HepG2 (cell line): ENCODE measurements around the gene SLC28A3. TPM values are rescaled to one million over a fixed set of nuclear protein-coding genes. Genes with fewer than 3 reads are reported as not detected.

Experiments
- ATAC-seq: fragments of 200-7000 bp; cut with Tn5 transposase; 3 replicates; pipeline ENCODE4 v1.9.1; 2020; ENCODE audit warnings: mild to moderate bottlenecking, moderate library complexity
- BruUV-seq: library from RNA; stranded (reverse); fragments of 400-500 nt; replicated peaks from 2 replicates; lab custom pipeline; 2021; lab: Mats Ljungman, UMichigan
- CTCF ChIA-PET: fragments of 300-600 bp; formaldehyde crosslinking; extraction: SDS; loops from one replicate; lab custom pipeline; 2021; ENCODE audit warnings: low total read pairs, inconsistent platforms, low intra/inter-chr PET ratio; lab: Yijun Ruan, JAX
- POLR2A ChIA-PET: fragments of 350-600 bp; sonication (Branson Sonifier 250); formaldehyde crosslinking; loops from one replicate; lab custom pipeline; 2020; ENCODE audit warnings: antibody characterized with exemption, inconsistent platforms; lab: Yijun Ruan, JAX
- DNase-seq: peaks from one replicate; pipeline ENCODE4 v3.0.0-alpha.2; 2015; ENCODE audit warnings: low spot score
- FAIRE-seq: peaks from 3 replicates; lab custom pipeline; 2011; peaks lifted over from hg19 to GRCh38; lab: Jason Lieb, UNC
- H2AFZ ChIP-seq: one replicate; pipeline ENCODE4 v1.6.1; 2011; ENCODE audit warnings: low read length, inconsistent platforms
- H3K27ac ChIP-seq: fragments of 300-600 bp; 3 replicates; pipeline ENCODE4 v1.8.0; 2011; ENCODE audit warnings: mixed run types, mild to moderate bottlenecking, mixed read lengths, low read length, inconsistent platforms; ENCODE audit not compliant: insufficient read depth; ENCODE audit errors: extremely low read length
- H3K27me3 ChIP-seq, 2 experiments: fragments of 200-600 bp in 1 of 2; 2 replicates in 1 of 2; 3 replicates in 1 of 2; pipeline versions ENCODE4 v1.6.0 to v1.8.0; 2011; ENCODE audit warnings: low read length in 2 of 2, mild to moderate bottlenecking in 2 of 2, moderate library complexity in 2 of 2, inconsistent platforms in 1 of 2; ENCODE audit not compliant: insufficient read depth in 2 of 2, control insufficient read depth in 1 of 2
- H3K36me3 ChIP-seq, 2 experiments: fragments of 200-600 bp in 1 of 2; replicated peaks in 1 of 2; 2 replicates in 1 of 2; 3 replicates in 1 of 2; pipeline versions ENCODE4 v1.5.1 to v1.8.0; 2011; ENCODE audit warnings: low read length in 2 of 2, inconsistent platforms in 1 of 2; ENCODE audit not compliant: insufficient read depth in 2 of 2, control insufficient read depth in 1 of 2
- H3K4me1 ChIP-seq: 2 replicates; pipeline ENCODE4 v1.5.1; 2012; ENCODE audit warnings: low read length, inconsistent platforms; ENCODE audit not compliant: insufficient read depth
- H3K4me2 ChIP-seq: 2 replicates; pipeline ENCODE4 v1.6.0; 2011; ENCODE audit warnings: low read depth, low read length, inconsistent platforms
- H3K4me3 ChIP-seq, 3 experiments: fragments of 200-600 bp in 1 of 3; sonication (generic), shearing (Covaris generic) in 1 of 3; replicated peaks in 1 of 3; 2 replicates each; pipeline ENCODE4 v1.5.1; 2011 to 2016; ENCODE audit warnings: low read length in 3 of 3, inconsistent platforms in 2 of 3, low read depth in 2 of 3, mild to moderate bottlenecking in 2 of 3, control low read depth in 1 of 3, mixed read lengths in 1 of 3; ENCODE audit not compliant: insufficient read depth in 1 of 3
- H3K79me2 ChIP-seq: one replicate; pipeline ENCODE4 v1.6.1; 2011; ENCODE audit warnings: low read length, inconsistent platforms; ENCODE audit not compliant: insufficient read depth
- H3K9ac ChIP-seq: 2 replicates; pipeline ENCODE4 v1.6.0; 2011; ENCODE audit warnings: mild to moderate bottlenecking, low read depth, low read length, inconsistent platforms; ENCODE audit not compliant: insufficient read depth
- H3K9me3 ChIP-seq: 2 replicates; pipeline ENCODE4 v1.5.1; 2012; ENCODE audit warnings: mild to moderate bottlenecking, low read length
- H4K20me1 ChIP-seq: 2 replicates; pipeline ENCODE4 v1.6.0; 2011; ENCODE audit warnings: inconsistent platforms, mild to moderate bottlenecking, low read length, moderate library complexity; ENCODE audit not compliant: insufficient read depth
- KLF16 ChIP-seq, 2 experiments: sonication (generic) in 1 of 2; formaldehyde crosslinking in 1 of 2; IDR thresholded peaks; 2 replicates each; pipeline versions ENCODE4 v1.6.1 to v1.8.0; 2016 to 2023; ENCODE audit warnings: missing genetic modification reagents in 2 of 2, missing compliant biosample characterization in 1 of 2
- MATR3 ChIP-seq: sonication (generic); formaldehyde crosslinking; IDR thresholded peaks from 2 replicates; pipeline ENCODE4 v1.4.0; 2020; ENCODE audit warnings: missing genetic modification reagents
- POGZ ChIP-seq: sonication (generic); formaldehyde crosslinking; IDR thresholded peaks from 2 replicates; pipeline ENCODE4 v1.4.0; 2020; ENCODE audit warnings: mild to moderate bottlenecking, missing genetic modification reagents
- REXO4 ChIP-seq: sonication (generic); formaldehyde crosslinking; IDR thresholded peaks from 2 replicates; pipeline ENCODE4 v1.8.0; 2022; ENCODE audit warnings: missing genetic modification reagents, mild to moderate bottlenecking, borderline replicate concordance
- RFX5 ChIP-seq: IDR thresholded peaks from 2 replicates; pipeline ENCODE4 v1.6.1; 2011; ENCODE audit warnings: low read depth, low read length, improper control_type of control experiment
- SALL2 ChIP-seq: sonication (generic); formaldehyde crosslinking; IDR thresholded peaks from 2 replicates; pipeline ENCODE4 v1.8.1; 2023; ENCODE audit warnings: mild to moderate bottlenecking, missing genetic modification reagents, inconsistent platforms
- TCF7 ChIP-seq: sonication (generic); IDR thresholded peaks from 2 replicates; pipeline ENCODE4 v1.6.1; 2016; ENCODE audit warnings: antibody characterized with exemption, low read depth
- ZFY ChIP-seq: sonication (generic); formaldehyde crosslinking; IDR thresholded peaks from 2 replicates; pipeline ENCODE4 v1.4.0; 2020; ENCODE audit warnings: missing genetic modification reagents
- ZNF10 ChIP-seq: sonication (generic); formaldehyde crosslinking; IDR thresholded peaks from 2 replicates; pipeline ENCODE4 v1.4.0; 2020; ENCODE audit warnings: mild to moderate bottlenecking, low read depth, missing genetic modification reagents, borderline replicate concordance
- ZNF329 ChIP-seq: sonication (generic); formaldehyde crosslinking; IDR thresholded peaks from 2 replicates; pipeline ENCODE4 v1.9.0; 2021; ENCODE audit warnings: low read depth, mild to moderate bottlenecking, missing genetic modification reagents
- ZNF570 ChIP-seq: sonication (generic); formaldehyde crosslinking; IDR thresholded peaks from 2 replicates; pipeline ENCODE4 v1.4.0; 2020; ENCODE audit warnings: mild to moderate bottlenecking, missing genetic modification reagents, borderline replicate concordance
- ZNF724P ChIP-seq: sonication (generic); formaldehyde crosslinking; IDR thresholded peaks from 2 replicates; pipeline ENCODE4 v1.8.0; 2022; ENCODE audit warnings: missing genetic modification reagents, borderline replicate concordance
- WGBS: methylation state at CpG from one replicate; pipeline ENCODE4 v1.1.6; 2017; ENCODE audit warnings: low lambda C conversion rate; 5-methylcytosine and 5-hydroxymethylcytosine counted together
- in situ Hi-C: cut with HindIII; loops from 2 replicates; pipeline ENCODE4 v1.10.0; 2017; ENCODE audit warnings: low pct_unique_long_range_greater_than_20kb; ENCODE audit not compliant: extremely low pct_ligation_motif_present
- intact Hi-C: fragments of 100-400 bp; cut with micrococcal nuclease; formaldehyde crosslinking; loops from one replicate; pipeline ENCODE4 v1.10.0; 2022; ENCODE audit not compliant: unreplicated experiment
- polyA plus RNA-seq, 8 experiments: library from polyadenylated mRNA; depleted of rRNA in 3 of 8; stranded (reverse) in 7 of 8; unstranded in 1 of 8; fragments of >200 nt; fragmentation: Illumina TruSeq in 4 of 8; extraction: Trizol in 4 of 8; gene quantifications; 2 replicates each; pipeline versions ENCODE4 v1.2.1 to v1.2.3, GENCODE V29; 2011 to 2016; ENCODE audit warnings: low read depth in 4 of 8, missing spikeins in 1 of 8, mixed read lengths in 1 of 8; ENCODE audit not compliant: insufficient read depth in 1 of 8
- total RNA-seq, 5 experiments: library from RNA; depleted of rRNA; stranded (reverse); fragments of >200 nt; fragmentation: Illumina TruSeq; extraction: Trizol; gene quantifications; 2 replicates each; pipeline ENCODE4 v1.2.3, GENCODE V29; 2016; ENCODE audit warnings: low read depth in 1 of 5
- TF ChIP-seq, protein P1 (sequence below): sonication (generic); formaldehyde crosslinking; IDR thresholded peaks from 2 replicates; pipeline ENCODE4 v1.5.0; 2020; ENCODE audit warnings: mild to moderate bottlenecking, low read depth, missing genetic modification reagents, borderline replicate concordance

SLC28A3 gene
- total and polyA plus RNA-seq, 2 of the 13 experiments (the other 11 are each of a cell fraction or from before 2014, with no cell fraction given), result not detected

- Histone ChIP-seq H3K4me1 (no peaks in the 10 kb centered on the region), H3K4me3 (no peak overlapping the region), H3K79me2 (no peaks in the 10 kb centered on the region), H2AFZ (no peak overlapping the region), H3K4me2 (no peak overlapping the region), H3K9me3 (no peaks in the 10 kb centered on the region), H3K36me3 (no peaks in the 10 kb centered on the region), H3K9ac (no peak overlapping the region), H3K27ac (no peak overlapping the region), H3K27me3 (peaks cover 1 to 8% of the 10 kb centered on the region in 2 experiments; a peak in 2 of 5 replicates), H4K20me1 (no peaks in the 10 kb centered on the region)
- ChIA-PET POLR2A (no interaction called here), CTCF (no interaction called here)
- WGBS, result 0% methylated on average over 2 of the region's 2 CpGs
- intact Hi-C loops (no loop called here), in situ Hi-C loops (no loop called here)
- BruUV-seq, result no TSS peak
- no peak for FAIRE-seq
- TF ChIP-seq, protein P1, sequence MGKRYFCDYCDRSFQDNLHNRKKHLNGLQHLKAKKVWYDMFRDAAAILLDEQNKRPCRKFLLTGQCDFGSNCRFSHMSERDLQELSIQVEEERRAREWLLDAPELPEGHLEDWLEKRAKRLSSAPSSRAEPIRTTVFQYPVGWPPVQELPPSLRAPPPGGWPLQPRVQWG (CRISPR knock-in tag), result no peak
- TF ChIP-seq ZNF570 (CRISPR knock-in tag) (no peak), ZNF724P (CRISPR knock-in tag) (no peak), SALL2 (CRISPR knock-in tag) (no peak), ZFY (CRISPR knock-in tag) (no peak), TCF7 (no peak), MATR3 (CRISPR knock-in tag) (no peak), RFX5 (no peak), POGZ (CRISPR knock-in tag) (no peak), REXO4 (CRISPR knock-in tag) (no peak), ZNF329 (CRISPR knock-in tag) (no peak), ZNF10 (CRISPR knock-in tag) (no peak), KLF16 (CRISPR knock-in tag; IDR thresholded peaks at IDR 0.05) (no peak)
- ATAC-seq, result no peak
- no peak for DNase-seq
Observed at GRCh38 chr9:84285381-84285780, 55.2 kb downstream of the SLC28A3 start.
